A172 (cell line): ENCODE measurements around the gene SYNPR. TPM values are rescaled to one million over a fixed set of nuclear protein-coding genes. Genes with fewer than 3 reads are reported as not detected.

ENCODE experiments used
- DNase-seq: peaks from one replicate; pipeline ENCODE4 v3.0.0-alpha.2; 2015; ENCODE audit warnings: low spot score
- total RNA-seq: library from RNA; depleted of rRNA; stranded (reverse); fragments of >200 nt; shearing (Covaris generic); gene quantifications from 2 replicates; pipeline ENCODE4 v1.2.3, GENCODE V29; 2014

SYNPR gene
- total RNA-seq, 1 experiment from 2014 or later = not detected

GRCh38 chr3:63384382-63384781 is 106.3 kb downstream of the SYNPR start:
- no peak for DNase-seq

- no peak for DNase-seq
Observed at GRCh38 chr3:63385629-63386028, 107.5 kb downstream of the SYNPR start.

- DNase-seq = no peak
Observed at GRCh38 chr3:63386568-63386967, 108.5 kb downstream of the SYNPR start.

GRCh38 chr3:63387568-63387967 is 109.5 kb downstream of the SYNPR start:
- no peak for DNase-seq

- DNase-seq = no peak
Observed at GRCh38 chr3:63390710-63391230, 112.7 kb downstream of the SYNPR start.

GRCh38 chr3:63395960-63396359 is 117.9 kb downstream of the SYNPR start:
- DNase-seq = no peak

GRCh38 chr3:63400246-63400860 is 122.2 kb downstream of the SYNPR start:
- DNase-seq = no peak

- DNase-seq = no peak
Observed at GRCh38 chr3:63405882-63406281, 127.8 kb downstream of the SYNPR start.

- DNase-seq = no peak
Observed at GRCh38 chr3:63413523-63413922, 135.4 kb downstream of the SYNPR start.

- DNase-seq = no peak
Observed at GRCh38 chr3:63414607-63415006, 136.5 kb downstream of the SYNPR start.

- no peak for DNase-seq
Observed at GRCh38 chr3:63429905-63430304, 151.8 kb downstream of the SYNPR start.

- DNase-seq = no peak
Observed at GRCh38 chr3:63430875-63431274, 152.8 kb downstream of the SYNPR start.

GRCh38 chr3:63437858-63438257 is 159.8 kb downstream of the SYNPR start:
- no peak for DNase-seq

- DNase-seq = no peak
Observed at GRCh38 chr3:63438826-63439371, 160.8 kb downstream of the SYNPR start.

GRCh38 chr3:63441262-63441661 is 163.2 kb downstream of the SYNPR start:
- DNase-seq = no peak

- no peak for DNase-seq
Observed at GRCh38 chr3:63442918-63443317, 164.8 kb downstream of the SYNPR start.

- DNase-seq = no peak
Observed at GRCh38 chr3:63450023-63450422, 171.9 kb downstream of the SYNPR start.

GRCh38 chr3:63450634-63451363 is 172.7 kb downstream of the SYNPR start:
- DNase-seq = no peak

- DNase-seq = no peak
Observed at GRCh38 chr3:63456901-63457300, 178.8 kb downstream of the SYNPR start.

GRCh38 chr3:63458405-63458804 is 180.3 kb downstream of the SYNPR start:
- DNase-seq = no peak

GRCh38 chr3:63462732-63463131 is 184.6 kb downstream of the SYNPR start:
- no peak for DNase-seq

GRCh38 chr3:63467392-63467791 is 189.3 kb downstream of the SYNPR start:
- no peak for DNase-seq

- DNase-seq = no peak
Observed at GRCh38 chr3:63470745-63471144, 192.6 kb downstream of the SYNPR start.
